ENCODE measurements around the gene C14orf132.

Gene C14orf132

DNA sequence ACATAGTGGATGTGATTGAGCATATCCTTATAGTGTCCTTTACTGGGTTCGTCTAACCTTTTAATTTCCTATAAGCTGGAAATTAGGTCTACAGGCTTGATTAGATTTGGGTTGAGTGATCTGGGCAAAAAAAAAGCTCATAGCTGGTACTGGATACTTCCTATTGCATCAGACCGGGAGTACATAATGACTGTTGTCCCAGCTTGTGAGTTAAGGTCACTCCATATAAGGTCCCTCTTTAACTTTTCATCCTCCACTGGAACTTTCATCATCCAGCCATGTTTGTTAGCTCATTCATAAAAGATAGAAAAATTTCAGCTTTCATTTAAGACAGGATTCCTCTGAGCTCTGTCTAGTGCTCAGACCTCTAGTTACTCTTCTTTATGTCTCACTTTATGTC, 80.8 kb downstream of the C14orf132 start:
- DNase-seq: peak; percentile 59

- no peak for DNase-seq
Observed at GRCh38 chr14:96120392-96120791, 81.2 kb downstream of the C14orf132 start.

- DNase-seq: no peak
Observed at GRCh38 chr14:96120941-96121340, 81.8 kb downstream of the C14orf132 start.

DNA sequence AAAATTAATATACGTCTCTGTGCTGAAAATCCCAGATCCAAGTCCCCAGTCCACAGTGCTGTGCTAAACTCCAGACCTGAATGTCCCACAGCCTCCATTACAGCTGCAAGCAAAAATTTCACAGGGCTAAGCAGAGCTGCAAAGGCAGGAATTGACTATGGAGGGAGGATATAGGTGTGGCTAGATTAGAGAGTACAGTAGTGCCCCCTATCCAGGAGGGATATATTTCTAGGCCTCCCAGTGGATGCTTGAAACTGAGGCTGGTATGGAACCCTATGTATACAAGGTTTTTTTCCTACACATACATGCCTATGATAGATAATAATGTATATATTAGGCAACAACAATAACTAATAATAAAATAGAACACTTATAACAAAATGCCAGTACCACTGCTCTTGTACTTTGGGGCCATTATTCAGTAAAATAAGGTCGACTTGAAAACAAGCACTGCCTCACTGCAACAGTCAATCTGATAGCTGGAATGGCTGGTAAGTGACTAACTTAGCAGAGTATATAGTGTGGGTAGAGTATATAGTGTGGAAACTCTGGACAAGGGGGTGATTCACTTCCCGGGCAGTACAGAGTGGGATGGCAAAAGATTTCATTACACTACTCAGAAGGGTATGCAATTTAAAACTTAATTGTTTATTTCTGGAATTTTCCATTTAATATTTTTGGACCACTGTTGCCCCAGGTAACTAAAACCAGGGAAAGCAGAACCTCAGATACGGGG, 82.7 kb downstream of the C14orf132 start:
- peak; percentile 59 for DNase-seq

- DNase-seq: peak; percentile 66
Observed at GRCh38 chr14:96122496-96122895, 83.3 kb downstream of the C14orf132 start.

GRCh38 chr14:96125536-96125935, 86.4 kb downstream of the C14orf132 start:
- no peak for DNase-seq

- no peak for DNase-seq
Observed at GRCh38 chr14:96126339-96126782, 87.2 kb downstream of the C14orf132 start.

DNA sequence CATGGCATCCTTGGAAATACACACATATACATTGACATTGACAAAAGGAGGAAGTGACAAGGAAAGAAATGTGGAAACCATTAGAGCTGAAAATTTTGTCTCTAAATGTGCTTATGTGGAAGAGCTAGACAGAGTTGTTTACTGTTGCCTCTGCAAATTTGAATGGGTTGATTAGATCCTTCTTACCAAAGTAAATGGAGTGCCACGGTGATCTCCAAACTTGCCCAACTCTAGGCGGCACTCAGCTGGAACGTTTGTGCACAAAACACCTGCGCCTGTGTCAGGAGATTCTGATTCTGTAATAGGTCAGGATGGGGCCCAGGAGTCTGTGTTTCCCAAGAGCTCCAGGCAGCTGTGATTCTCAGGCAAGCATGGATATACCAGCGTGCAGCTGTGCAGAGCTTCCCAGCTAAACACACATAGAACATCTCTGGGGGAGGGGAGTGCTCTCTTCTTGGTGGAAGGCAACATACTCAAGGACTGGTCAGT, 87.7 kb downstream of the C14orf132 start:
- DNase-seq: no peak

DNA sequence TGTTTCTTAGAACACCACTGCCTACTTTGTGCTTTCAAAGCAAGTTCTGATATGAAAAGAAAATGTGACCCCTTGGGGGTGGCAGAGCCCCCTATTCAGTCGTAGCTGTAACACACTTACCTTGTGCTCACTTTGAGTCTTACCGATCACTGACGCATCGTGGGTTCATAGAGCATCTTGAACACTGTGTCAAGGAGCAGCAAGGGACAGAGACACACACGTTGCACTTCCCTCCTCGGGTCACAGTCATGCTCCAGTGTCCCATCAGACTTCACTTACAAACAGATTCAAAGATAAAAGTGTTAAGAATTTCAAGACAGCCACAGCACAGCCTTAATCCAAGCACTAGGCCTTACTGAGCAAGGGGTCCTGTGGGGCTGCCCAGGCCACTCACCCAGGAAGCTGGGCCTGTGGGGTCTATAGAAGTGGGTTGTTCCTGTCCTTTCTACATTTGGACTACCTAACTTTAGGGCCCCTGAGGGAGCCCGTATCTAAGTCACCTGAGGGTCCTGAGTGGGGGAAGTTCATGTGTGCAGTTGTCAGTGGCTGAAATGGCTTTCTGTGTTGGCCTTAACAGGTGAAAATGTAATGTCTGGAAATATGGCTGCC, 90.1 kb downstream of the C14orf132 start:
- DNase-seq: no peak

- DNase-seq: no peak
Observed at GRCh38 chr14:96130391-96130790, 91.2 kb downstream of the C14orf132 start.

GRCh38 chr14:96130854-96131253, 91.7 kb downstream of the C14orf132 start:
- DNase-seq: no peak

DNA sequence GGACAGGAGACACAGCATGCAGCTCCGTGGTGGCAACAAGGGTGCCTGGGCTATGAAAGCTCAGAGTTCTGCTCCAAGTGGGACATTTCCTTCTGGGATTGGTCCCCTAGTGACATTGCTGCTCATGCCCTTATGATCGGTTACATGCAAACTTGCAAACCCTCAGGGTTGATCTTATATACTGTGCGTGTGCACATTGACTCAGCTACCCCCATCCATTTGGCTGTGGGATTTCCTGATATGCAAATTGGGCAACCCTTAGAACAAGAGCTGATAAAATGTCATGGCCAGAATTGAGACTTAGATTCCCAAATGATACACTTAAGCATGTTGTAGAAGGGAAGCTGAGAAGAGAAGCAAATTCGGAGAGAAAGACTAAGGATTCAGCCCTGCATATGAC, 92.7 kb downstream of the C14orf132 start:
- DNase-seq: no peak

- DNase-seq: no peak
Observed at GRCh38 chr14:96134508-96134907, 95.3 kb downstream of the C14orf132 start.

DNA sequence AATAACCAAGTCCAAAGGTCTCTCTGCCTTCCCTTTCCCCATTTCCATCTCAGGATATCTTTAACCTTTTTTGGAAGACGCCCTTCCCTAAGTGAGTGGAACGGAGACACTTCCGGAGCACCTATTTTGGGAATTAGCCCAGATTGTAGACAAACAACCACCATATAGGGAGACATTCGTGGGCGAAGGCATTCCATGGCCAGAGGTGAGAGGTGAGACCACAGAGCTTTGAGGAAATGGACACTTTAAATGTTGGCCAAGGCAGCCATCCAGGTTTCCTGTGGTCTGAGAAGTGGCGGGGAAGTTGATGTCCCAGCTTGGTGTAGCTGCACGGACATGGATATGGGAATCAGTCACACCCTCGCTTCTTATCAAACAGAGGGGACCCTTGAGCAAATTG, 96.1 kb downstream of the C14orf132 start:
- no peak for DNase-seq

DNA sequence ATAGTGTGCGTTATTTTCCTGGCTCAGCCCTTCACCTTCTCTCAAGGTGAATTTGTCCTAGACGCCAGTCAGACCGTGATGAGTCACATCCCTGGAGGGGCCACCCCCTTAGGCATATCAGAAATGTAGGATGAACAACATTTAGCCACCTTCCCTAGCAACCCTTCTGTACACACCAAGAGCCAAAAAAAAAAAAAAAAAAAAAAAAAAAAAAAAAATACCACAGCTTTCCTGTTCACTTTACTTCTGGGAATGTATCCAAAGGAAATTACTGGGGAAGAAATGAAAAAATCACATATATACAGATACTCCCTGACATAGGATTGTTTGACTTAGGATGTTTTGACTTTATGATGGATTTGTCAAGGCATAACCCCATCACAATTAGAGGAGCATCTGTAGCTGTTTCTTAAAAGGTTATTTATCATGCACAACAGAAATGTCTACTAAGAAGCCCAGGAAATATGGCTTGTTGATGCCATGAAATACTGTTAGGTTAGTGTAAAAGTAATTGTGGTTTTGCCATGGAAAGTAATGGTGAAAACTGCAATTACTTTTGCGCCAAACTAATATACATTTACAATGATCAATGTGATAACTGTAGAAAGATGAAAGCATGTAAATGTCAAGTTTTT, 97.3 kb downstream of the C14orf132 start:
- peak; percentile 66 for DNase-seq

DNA sequence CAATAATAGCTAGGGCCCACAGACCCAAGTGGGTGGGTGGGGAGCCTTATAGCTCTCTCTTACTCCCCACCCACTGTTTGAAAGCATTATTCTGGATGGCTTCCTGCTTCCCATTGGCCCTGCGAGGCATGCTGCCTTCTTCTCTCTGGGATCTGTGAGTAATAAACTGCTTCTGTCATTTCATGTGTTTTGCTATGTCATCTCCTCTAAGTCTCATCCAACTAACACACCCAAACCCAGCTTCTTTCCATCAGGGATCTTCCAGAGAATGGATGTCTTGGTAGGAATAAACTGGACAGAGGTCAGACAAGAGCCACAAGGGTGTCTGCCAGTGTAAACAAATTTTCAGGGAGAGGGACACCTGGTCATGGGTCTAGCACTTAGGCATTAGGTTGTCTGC, 99.1 kb downstream of the C14orf132 start:
- DNase-seq: no peak

DNA sequence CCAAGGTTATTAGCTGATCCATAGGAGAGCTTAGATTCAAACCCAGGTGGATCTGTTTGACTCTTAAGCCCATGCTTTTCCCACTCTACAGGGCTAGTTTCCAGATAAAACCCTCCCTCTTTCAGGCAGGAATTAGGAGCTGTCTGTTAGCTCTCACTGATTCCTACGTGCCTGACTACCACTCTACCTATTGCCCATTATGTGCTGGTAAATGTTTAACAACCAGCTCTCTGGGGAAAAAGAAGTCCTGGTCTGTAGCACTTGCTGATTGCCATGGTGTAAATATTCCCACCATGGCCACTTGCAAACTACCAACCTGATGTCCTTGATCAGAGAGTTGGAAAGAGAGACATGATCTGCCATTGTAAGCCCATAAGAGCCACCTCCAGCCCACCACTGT, 100.0 kb downstream of the C14orf132 start:
- no peak for DNase-seq

DNA sequence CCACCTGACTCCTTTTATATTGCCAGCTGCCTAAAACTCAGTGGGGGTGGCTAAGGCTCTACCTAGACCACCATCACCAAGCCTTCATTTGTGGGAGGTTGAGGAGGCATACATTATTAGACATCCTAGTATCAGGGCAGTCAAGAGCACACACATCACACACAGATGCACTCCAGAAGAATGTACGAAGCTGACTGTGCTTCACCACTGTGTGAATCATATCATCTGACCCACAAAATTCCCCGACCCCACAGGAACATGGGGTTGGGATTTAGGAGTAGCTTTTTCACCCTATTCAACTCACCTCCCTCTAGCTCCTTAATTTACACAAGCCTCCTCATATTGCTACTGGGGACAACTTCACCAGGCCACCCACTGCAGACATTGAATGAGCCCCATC, 100.7 kb downstream of the C14orf132 start:
- peak; percentile 54 for DNase-seq

- no peak for DNase-seq
Observed at GRCh38 chr14:96140952-96141351, 101.8 kb downstream of the C14orf132 start.

Measured in fibroblast of skin of scalp (primary cell).